ENCODE measurements around the gene PPL.
"Not testable (repeated sequence)": the region's sequence is repeated elsewhere in the genome, so short reads cannot be mapped to it uniquely, and the experiment has no call there.

DNA sequence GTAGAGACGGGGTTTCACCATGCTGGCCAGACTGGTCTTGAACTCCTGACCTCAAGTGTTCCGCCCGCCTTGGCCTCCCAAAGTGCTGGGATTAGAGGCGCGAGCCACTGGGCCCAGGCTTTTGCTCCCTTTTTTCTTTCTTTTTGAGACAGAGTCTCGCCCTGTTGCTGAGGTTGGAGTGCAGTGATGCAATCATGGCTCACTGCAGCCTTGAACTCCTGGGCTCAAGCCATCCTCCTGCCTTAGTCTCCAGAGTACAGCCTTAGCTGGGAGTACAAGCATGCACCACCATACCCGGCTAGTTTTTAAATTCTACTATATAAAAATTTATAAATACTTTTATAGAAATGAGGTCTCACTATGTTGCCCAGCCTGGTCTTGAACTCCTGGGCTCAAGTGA lies 26.6 kb upstream of the PPL start:
- TF ChIP-seq CTCF, POLR2A (IDR thresholded peaks at IDR 0.05): not testable (repeated sequence)

All from Peyer's patch (tissue), 4 donors.